GM13977 (cell line): ENCODE results near the gene TTLL5.
"Not testable (repeated sequence)": the region's sequence is repeated elsewhere in the genome, so short reads cannot be mapped to it uniquely, and the experiment has no call there.

Experiments used
- DNase-seq: peaks from one replicate; pipeline ENCODE4 v3.0.0; 2012; ENCODE audit warnings: low spot score
- in situ Hi-C: fragments of 300-500 bp; cut with MboI; formaldehyde crosslinking; loops from one replicate; pipeline ENCODE4 v1.12.0; 2022; ENCODE audit warnings: low sequenced_read_pairs, low pct_unique_long_range_greater_than_20kb, mixed read lengths, inconsistent platforms; ENCODE audit not compliant: unreplicated experiment
- TF ChIP-seq, protein P1 (sequence below): IDR thresholded peaks from 2 replicates; pipeline ENCODE4 v1.5.1; 2012; ENCODE audit warnings: mild to moderate bottlenecking, control low read depth; ENCODE audit not compliant: insufficient read depth; ENCODE audit errors: extremely low read depth, missing control alignments

The TTLL5 gene

DNA sequence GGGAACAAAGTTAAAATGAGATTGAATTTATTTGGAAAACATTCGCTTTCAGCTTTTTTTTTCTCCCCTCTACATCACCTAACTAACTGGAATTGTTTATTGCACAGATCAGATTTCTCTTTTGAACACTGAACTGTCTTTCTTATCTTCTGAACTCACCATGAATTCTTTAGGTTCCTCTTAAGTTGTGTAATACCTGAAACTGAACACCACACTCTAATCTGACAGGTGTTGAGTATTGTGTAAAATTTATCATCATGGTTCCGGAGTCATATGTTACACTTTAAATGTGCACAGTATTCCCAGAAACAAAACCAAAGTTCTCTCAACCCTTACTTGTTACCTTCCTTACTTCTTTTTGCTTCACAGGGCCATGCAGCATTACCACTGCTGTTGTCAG is 254.0 kb downstream of the TTLL5 start:
- in situ Hi-C loops, result no loop called here

DNA sequence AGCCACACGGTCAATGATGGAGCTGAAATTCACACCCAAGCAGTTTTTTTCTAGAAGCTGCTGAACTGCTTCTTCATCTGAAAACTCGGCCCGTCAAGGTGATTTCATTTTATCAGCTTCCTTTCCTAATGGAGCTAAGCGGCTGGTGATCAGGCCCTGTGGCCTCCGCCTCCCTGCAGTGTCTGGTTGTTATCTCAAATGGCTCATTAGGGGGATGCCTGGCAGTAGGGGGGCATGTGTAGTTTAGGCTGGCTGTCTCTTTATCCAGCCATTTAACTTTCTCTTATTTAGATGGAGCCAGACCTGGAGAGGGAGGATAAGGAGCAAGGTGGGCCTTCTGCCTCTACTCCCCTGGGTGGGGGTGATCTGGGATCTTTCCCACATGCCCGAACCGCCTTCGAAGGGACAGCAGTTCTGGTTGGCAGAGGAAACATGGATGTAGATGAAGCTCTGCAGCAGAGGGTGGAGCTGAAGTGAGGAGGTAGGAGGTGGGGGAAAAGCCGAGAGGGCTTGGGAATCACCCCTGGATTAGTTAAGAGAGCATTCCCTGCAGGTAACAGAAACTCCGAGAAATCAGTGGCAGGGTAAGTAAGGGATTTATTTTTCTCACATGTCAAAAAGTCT is 256.4 kb downstream of the TTLL5 start:
- in situ Hi-C loops, result no loop called here
- TF ChIP-seq, protein P1, sequence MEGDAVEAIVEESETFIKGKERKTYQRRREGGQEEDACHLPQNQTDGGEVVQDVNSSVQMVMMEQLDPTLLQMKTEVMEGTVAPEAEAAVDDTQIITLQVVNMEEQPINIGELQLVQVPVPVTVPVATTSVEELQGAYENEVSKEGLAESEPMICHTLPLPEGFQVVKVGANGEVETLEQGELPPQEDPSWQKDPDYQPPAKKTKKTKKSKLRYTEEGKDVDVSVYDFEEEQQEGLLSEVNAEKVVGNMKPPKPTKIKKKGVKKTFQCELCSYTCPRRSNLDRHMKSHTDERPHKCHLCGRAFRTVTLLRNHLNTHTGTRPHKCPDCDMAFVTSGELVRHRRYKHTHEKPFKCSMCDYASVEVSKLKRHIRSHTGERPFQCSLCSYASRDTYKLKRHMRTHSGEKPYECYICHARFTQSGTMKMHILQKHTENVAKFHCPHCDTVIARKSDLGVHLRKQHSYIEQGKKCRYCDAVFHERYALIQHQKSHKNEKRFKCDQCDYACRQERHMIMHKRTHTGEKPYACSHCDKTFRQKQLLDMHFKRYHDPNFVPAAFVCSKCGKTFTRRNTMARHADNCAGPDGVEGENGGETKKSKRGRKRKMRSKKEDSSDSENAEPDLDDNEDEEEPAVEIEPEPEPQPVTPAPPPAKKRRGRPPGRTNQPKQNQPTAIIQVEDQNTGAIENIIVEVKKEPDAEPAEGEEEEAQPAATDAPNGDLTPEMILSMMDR, result no peak

More for the DNA sequence above, 254.0 kb downstream of the TTLL5 start:
- TF ChIP-seq, protein P1, result no peak
- DNase-seq, result no peak

DNA sequence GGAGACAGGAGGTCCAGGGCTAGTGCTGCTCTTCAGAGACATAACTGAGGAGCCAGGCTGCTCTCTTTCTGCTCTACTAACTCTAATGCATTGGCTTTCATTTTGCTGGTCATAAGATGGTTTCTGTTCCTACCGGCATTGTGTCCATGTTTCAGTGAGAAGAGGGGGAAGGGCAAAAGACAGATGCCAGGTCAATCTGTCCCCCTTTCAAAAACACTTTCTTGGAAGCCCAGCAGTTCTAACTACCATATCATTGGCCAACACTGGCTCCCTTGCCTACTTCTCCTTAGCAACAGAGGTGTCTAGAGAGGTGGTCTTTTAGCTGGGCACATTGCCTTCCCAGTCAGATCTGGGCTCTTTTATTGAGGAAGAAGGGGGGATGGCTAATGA is 256.9 kb downstream of the TTLL5 start:
- TF ChIP-seq, protein P1, result no peak
- in situ Hi-C loops, result no loop called here
- no peak for DNase-seq

More for the DNA sequence above, 256.4 kb downstream of the TTLL5 start:
- no peak for DNase-seq

DNA sequence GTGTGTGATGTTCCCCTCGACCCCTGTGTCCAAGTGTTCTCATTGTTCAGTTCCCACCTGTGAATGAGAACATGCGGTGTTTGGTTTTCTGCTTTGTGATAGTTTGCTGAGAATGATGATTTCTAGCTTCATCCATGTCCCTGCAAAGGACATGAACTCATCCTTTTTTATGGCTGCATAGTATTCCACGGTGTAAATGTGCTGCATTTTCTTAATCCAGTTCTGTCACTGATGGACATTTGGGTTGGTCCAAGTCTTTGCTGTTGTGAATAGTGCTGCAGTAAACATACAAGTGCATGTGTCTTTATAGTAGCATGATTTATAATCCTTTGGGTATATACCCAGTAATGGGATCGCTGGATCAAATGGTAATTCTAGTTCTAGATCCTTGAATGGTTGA is 259.4 kb downstream of the TTLL5 start:
- DNase-seq, in situ Hi-C loops: not testable (repeated sequence)

DNA sequence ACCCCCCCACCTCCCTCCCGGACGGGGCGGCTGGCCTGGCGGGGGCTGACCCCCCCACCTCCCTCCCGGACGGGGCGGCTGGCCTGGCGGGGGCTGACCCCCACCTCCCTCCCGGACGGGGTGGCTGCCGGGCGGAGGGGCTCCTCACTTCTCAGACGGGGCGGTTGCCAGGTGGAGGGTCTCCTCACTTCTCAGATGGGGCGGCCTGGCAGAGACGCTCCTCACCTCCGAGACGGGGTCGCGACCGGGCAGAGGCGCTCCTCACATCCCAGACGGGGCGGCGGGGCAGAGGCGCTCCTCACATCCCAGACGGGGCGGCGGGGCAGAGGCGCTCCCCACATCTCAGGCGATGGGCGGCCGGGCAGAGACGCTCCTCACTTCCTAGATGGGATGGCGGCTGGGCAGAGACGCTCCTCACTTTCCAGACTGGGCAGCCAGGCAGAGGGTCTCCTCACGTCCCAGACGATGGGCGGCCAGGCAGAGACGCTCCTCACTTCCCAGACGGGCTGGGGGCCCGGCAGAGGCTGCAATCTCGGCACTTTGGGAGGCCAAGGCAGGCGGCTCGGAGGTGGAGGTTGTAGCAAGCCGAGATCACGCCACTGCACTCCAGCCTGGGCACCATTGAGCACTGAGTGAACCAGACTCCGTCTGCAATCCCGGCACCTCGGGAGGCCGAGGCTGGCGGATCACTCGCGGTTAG is 264.2 kb downstream of the TTLL5 start:
- DNase-seq, in situ Hi-C loops: not testable (repeated sequence)

DNA sequence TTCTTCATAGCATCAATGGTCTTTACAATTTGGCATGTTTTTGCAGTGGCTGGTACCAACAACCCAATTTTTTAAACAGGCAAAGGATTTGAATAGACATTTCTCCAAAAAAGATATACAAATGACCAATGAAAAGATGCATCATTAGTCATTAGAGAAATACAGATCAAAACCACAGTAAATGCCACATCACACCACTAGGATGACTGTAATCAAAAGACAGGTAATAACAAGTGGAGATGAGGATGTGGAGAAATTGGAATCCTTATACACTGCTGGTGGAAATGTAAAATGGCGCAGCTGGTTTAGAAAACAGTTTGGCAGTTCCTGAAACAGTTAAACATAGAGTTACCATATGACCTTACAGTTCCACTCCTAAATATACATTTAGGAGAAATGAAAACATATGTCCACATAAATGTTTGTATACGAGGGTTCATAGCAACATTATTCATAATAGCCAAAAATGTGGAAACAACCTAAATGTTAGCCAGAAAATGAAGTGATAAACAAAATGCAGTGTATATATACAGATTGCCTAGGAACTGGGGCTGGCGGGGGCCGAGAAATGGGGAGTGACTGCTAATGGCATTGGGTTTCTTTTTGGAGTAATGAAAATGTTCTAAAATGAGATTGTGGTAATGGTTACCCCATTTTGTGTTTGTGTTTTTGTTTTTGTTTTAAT is 265.5 kb downstream of the TTLL5 start:
- TF ChIP-seq, protein P1, result no peak
- in situ Hi-C loops, result no loop called here
- DNase-seq, result no peak

DNA sequence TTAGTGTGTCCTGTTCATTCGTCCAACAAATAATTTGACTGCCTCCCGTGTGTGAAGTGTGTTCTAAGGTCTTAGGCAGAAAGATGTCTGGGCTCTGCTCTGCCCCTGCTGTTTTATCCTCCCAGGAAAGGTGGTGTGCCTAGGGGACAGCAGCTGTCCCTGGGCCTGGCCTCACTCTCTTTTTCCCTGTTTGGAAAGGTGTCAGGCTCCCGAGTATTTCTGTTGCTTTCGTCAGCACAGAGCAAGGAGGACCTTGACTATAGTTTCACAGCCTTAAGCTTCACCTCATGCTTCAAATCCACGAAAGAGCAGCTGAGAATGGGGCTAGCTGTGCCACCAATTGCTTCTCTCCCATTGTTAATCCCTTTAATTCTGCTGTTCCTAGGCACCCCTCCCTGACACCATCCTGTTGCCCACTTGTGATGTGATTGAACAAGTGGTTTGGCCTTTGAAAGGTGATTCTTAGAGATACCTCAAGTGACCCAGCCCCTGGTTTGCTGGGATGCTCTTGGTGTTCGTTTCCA is 266.6 kb downstream of the TTLL5 start:
- in situ Hi-C loops, result no loop called here
- no peak for DNase-seq
- TF ChIP-seq, protein P1, result no peak
